GM21381 (cell line): Measurements from ENCODE around the gene PRODH.
"Not testable (repeated sequence)": the region's sequence is repeated elsewhere in the genome, so short reads cannot be mapped to it uniquely, and the experiment has no call there.

Experiments used
- ATAC-seq: cut with Tn5 transposase; IDR thresholded peaks from one replicate; pipeline ENCODE4 v1.9.1; 2021; ENCODE audit warnings: mild to moderate bottlenecking, moderate library complexity; ENCODE audit not compliant: unreplicated experiment

PRODH gene

GRCh38 chr22:18935889-18936529 is at the start of gene PRODH:
PRODH (minus strand) TSS chr22:18936293; CDS start chr22:18936287, 6 bp downstream.
- no peak for ATAC-seq

GRCh38 chr22:18985780-18986179 is 49.7 kb upstream of the PRODH start:
- no peak for ATAC-seq

- ATAC-seq, result no peak
These were observed 48.5 kb upstream of the PRODH start for GRCh38 chr22:18984564-18984963.

GRCh38 chr22:18983120-18983651 is 47.1 kb upstream of the PRODH start:
- ATAC-seq, result no peak

- no peak for ATAC-seq
These were observed 44.7 kb upstream of the PRODH start for GRCh38 chr22:18980829-18981228.

GRCh38 chr22:18979957-18980356 is 43.9 kb upstream of the PRODH start:
- ATAC-seq, result no peak

- no peak for ATAC-seq
These were observed 42.4 kb upstream of the PRODH start for GRCh38 chr22:18978506-18978905.

- ATAC-seq, result no peak
These were observed 41.8 kb upstream of the PRODH start for GRCh38 chr22:18977824-18978425.

GRCh38 chr22:18976197-18976751 is 40.2 kb upstream of the PRODH start:
- no peak for ATAC-seq

- ATAC-seq, result no peak
These were observed 39.5 kb upstream of the PRODH start for GRCh38 chr22:18975434-18976196.

- no peak for ATAC-seq
These were observed 38.5 kb upstream of the PRODH start for GRCh38 chr22:18974477-18975180.

- no peak for ATAC-seq
These were observed 37.4 kb upstream of the PRODH start for GRCh38 chr22:18973264-18974031.

- ATAC-seq, result not testable (repeated sequence)
These were observed 36.5 kb upstream of the PRODH start for GRCh38 chr22:18972591-18972990.

GRCh38 chr22:18972029-18972428 is 35.9 kb upstream of the PRODH start:
- ATAC-seq, result not testable (repeated sequence)

GRCh38 chr22:18971321-18971751 is 35.2 kb upstream of the PRODH start:
- ATAC-seq, result no peak

- no peak for ATAC-seq
These were observed 34.8 kb upstream of the PRODH start for GRCh38 chr22:18970948-18971315.

GRCh38 chr22:18970176-18970947 is 34.3 kb upstream of the PRODH start:
- no peak for ATAC-seq

- ATAC-seq, result not testable (repeated sequence)
These were observed 33.3 kb upstream of the PRODH start for GRCh38 chr22:18969158-18969942.
